GM19438 (cell line): Measurements from ENCODE around the gene SP110.

Experiments
- ATAC-seq: cut with Tn5 transposase; IDR thresholded peaks from one replicate; pipeline ENCODE4 v1.9.1; 2021; ENCODE audit warnings: low read depth; ENCODE audit not compliant: unreplicated experiment

Gene SP110

DNA sequence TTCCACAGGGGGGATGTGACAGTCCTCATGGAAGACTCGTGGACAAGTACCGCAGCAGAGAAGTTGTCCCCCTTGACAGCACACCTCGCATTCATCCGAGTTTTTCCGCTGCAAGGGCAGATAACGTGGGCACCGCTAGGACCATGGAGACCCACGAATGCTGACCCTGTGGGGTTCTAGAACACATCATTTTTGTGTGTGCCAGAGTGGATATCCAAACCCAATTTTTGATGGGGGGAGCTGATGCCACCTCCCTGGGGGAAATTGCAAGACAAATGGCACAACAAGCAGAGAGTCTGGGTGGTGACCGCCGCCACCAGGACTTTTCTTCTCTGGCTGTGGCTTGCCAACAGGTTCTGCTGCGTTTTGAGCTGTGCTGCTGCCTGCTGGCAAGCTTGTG, 46.9 kb downstream of the SP110 start:
- ATAC-seq, result no peak

DNA sequence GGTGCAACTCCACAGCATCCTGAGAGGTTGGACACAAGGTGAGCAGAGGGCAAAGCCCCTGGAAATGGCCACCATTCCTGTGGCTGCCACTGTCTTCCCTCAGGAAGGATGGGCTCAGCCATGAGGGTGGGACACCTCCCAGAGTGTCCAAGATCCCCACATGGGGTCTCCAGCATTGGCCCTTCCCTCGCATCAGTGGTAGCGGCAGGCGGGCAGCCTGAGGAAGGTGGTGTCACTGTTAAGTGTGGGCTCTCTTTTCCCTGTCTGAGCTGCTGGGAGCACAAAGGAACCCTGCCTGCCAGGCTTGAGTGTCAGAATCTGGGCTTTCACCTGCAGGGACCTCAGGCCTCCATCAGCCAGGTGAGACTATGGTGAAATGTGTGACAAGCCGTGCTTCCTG, 47.6 kb downstream of the SP110 start:
- no peak for ATAC-seq

DNA sequence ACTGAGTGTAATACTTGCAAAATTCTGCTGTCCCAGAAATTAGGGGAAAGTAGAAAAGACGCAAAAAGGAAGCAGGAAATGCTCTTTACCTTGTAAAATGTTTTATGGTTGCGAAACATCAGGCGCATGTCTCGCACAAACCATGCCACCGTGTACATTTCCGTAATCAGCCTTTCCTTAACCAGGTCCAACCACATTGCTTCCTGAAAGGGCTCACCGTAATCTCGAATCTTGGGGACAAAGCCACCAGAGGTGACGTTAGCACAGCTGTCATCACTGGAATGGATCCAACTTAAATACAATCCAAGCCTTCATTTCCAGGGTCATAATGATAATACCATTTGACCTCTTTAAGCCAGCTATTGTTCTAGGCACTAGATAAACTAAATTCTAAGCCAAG, 49.3 kb downstream of the SP110 start:
- ATAC-seq, result no peak

DNA sequence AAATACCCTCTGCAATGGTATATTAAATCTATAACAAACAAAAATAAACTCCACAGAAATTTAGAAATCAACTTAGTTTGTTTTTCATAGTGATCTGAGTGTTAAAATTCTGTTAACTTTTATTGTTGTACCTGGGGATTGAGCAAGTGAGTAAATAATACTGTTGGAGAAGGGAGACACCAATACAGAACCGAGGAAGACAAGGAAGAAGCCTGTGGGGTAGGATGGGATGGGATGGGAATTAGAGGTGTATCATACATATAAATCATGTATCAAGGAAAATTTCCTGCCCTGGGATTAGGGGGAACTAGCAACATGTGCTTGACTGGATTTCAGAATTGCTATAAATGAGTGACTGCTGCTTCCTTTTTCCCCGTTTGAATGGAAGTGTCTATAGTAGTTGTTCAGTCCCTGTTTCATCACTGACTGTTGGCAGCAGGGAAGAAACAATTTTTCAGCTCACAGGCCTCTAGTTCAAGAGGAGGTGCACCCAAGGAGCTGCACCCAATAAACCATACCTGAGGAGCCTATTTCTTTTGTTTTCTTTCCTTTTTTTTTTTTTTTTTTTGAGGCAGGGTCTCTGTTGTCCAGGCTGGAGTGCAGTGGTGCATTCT, 53.1 kb downstream of the SP110 start:
- ATAC-seq, result no peak

DNA sequence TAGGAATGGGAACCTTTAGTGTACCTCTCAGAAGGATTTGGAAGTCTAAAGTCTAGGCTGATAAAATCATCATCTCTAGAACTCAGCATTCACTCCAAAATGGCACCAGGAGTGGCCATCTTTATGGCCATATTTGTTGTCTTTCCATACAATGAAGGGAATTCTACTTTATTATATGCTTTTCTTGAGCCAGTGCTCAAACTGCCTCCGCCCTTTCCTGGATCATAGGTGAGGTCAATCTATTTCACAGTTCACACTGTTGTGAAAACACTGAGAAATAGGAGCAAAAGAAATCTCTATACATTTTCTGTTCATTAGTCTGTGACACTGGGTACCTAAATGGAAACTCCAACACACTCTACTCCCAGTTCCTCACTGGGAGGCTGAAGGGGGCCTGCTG, 55.6 kb downstream of the SP110 start:
- no peak for ATAC-seq

DNA sequence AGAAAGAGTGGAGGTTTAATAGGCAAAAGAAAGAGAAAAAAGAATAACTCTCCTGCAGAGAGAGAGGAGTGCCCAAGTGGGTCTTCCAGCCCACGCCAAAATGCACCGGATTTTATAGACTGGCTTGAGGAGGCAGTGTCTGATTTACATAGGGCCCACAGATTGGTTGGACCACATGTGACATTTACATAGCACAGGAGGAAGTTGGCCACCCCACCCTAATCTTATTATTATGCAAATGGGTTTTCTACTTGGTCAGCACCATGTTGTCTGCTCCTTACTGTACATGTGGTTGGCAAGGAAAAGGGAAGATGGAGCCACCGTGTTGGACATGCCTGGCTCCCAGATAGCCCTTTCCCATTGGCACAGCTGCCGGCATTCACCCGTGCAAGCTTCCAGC, 56.8 kb downstream of the SP110 start:
- no peak for ATAC-seq

DNA sequence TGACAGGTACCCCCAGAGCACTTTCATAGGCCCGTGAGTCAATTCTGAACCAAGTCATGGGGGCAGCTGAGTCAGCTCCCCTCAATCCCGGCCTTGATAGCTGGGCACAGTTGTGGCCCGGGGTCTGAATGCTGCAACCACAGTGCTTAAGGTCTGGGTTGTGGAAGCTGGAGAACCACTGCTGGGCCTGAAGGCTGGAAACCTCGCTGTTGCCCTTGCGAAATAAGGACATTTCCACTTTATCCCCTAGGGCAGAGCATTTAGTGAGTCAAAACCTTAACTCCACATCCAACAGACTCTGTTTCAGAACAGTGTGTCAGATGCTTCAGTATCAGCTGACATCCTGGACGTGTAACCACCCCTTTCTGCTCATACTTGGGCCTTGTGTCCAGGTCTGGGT, 58.6 kb downstream of the SP110 start:
- ATAC-seq, result no peak

DNA sequence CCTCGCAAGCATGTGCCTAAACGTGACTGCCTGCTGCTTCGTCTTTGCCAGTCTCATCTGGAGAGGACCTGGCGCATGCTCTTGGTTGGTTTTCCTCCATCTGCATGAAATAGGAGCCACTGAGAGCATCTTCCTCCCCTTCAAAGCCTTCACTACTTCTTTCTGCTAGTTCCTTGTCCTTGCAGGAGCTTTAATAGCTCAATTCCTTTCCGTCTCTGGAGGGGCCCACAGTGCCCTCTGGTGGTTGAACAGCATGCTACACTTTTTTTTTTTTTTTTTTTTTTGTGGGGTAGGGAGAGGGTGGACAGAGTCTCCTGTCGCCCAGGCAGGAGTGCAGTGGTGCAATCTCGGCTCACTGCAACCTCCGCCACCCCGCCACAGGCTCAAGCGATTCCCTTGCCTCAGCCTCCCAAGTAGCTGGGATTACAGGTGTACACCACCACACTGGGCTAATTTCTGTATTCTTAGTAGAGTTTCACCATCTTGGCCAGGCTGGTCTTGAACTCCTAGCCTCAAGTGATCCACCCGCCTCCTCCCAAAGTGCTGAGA, 59.6 kb downstream of the SP110 start:
- ATAC-seq, result no peak

DNA sequence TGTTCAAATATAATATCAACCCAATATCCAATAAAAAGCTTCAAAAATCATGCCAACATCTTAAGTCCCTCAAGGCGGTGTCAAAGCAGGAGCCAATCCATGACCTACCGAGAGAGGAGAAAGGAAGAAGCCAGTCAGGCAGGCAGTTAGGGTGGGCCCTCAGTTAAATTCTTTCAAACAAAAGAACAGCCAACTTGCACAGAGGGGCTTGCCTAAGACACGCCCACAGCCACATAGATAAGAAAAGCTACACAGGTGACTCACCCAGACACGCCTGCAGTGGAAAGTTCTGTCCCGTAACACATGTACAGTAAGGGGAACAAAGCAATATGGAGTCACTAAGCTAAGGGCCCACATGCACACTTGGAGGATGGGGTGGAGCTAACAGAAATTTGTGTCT, 61.3 kb downstream of the SP110 start:
- ATAC-seq, result no peak

DNA sequence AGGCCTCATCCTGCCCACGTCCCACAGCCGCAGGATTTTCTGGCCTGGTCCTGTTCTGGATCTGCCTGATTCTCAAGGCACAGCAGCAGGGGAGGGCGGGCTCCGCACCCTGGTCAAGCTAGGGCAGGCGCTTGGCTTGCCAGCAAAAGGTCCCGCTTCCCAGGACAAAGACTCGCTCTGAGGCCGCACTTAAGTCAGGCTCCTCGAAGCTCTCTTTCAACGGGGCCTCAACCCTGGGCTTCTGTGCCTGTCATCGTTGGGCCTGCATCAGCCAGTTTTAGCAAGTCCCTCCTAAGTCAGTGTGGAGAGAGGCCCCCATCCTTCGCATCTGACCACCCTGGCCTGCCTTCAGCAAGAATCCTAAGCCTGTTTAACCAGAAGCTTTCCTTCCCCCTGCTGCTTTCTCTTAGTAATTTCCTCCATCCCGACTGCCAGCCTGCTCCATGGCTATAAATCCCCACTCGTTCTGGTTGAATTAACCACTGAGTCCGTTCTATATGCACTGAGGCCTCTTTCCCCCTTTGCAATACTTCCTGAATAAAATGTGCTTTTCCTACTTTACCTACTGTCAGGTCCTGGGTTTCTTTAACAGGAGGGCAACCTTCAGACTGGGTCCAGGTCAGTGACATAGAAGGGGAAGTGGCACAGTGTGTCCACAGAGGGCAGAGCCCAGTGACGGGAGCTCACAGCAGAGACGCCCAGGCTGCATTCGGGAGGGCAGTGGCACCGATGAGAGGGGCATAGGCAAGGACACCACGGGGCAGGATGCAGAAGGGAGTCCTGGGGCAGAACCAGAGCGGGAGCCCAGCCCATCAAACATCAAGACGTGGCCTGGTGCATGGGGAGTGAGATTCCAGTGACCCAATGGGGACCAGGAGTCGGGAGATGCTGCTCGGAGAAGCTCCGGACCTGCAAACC, 62.7 kb downstream of the SP110 start:
- no peak for ATAC-seq

DNA sequence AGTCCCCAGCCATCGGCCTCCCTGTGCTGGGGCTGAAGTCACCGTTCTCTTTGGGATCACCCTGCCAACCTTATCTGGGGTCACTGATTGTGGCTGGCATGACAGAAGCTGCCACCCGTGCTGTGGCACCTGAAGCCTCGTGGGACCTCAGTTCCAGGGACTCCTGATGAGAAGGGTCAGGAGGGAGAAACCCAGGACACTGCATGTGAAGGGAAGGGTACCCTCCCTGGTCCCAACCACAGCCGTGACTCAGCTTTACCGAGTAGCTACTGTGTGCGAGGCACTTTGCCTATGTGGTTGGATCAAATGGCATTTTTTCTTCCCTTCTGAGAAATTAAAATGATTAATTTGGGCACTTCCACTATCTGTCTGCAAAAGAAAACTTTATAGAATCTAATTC, 64.4 kb downstream of the SP110 start:
- no peak for ATAC-seq

DNA sequence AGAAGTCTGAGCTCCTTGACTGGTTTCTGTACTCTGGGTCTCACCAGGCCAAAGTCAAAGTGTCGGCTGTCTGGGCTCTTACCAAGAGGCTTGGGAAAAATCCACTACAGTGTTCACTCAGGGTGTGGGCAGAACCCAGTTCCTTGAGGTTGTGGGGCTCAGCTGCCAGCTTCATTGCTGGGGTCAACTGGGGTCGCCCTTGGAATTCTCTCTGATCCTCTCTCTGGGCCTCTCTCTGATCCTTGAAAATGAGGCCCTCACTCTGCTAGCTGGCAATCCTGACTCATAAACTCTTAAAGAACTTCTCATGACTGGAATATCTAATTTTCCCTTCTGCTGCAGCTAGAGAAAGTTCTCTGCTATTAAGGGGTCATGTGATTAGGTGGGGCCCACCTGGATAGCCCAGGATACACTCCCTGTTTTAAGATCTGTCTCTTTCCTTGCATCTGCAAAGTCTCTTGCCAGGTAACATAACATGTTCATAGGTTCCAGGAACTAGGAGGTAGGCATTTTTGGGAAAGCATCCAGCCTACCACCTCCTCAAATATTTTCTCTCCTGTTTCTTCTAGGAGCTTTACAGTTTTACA, 66.3 kb downstream of the SP110 start:
- no peak for ATAC-seq

DNA sequence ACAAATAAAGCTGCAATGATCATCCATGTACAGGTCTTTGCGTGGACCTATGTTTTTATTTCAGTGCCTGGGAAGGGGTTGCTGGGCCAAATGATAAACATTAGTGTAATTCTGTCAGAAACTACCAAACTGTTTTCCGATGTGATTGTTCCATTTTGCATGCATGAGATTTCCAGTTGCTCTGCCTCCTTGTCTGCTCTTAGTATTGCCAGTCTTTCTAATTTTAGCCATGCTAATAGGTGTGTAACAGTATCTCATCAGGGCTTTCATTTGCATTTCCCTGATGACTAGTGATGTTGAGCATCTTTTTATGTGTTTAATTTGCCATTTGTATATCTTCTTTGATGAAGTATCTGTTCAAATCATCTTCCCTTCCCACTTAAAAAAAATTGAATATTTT, 67.5 kb downstream of the SP110 start:
- no peak for ATAC-seq

DNA sequence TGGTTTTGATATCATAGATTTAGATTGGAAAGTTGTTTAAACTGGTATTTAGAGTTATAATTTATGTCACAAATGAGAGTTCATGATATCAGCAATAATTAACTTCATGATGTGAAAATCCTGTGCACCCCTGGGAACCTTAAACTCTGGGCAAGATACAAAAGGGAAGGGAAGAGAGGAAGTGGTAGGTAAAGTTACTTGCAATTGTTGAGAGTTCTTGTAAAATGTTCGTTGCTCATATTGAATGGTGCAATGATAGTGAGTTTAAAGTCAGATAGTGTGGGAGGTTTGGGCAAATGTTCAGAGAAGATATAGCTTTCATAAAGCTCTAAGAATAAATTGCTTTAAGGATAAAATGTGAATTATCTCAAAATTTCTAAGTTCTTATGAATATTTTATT, 75.4 kb downstream of the SP110 start:
- no peak for ATAC-seq

DNA sequence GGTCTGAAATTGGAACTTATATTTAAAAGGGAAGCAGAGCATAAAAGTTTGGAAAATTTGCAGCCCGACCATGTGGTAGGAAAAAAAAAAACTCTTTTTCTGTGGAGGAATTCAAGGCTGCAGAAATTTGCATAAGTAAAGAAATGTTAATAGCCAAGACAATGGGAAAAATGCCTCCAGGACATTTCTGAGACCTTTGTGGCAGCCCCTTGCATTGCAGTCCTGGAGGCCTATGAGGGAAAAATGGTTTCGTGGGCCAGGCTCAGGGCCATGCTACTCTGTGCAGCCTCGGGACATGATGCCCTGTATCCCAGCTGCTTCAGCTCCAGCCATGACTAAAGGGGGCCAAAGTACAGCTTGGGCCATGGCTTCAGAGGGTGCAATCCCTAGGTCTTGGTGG, 79.1 kb downstream of the SP110 start:
- no peak for ATAC-seq

DNA sequence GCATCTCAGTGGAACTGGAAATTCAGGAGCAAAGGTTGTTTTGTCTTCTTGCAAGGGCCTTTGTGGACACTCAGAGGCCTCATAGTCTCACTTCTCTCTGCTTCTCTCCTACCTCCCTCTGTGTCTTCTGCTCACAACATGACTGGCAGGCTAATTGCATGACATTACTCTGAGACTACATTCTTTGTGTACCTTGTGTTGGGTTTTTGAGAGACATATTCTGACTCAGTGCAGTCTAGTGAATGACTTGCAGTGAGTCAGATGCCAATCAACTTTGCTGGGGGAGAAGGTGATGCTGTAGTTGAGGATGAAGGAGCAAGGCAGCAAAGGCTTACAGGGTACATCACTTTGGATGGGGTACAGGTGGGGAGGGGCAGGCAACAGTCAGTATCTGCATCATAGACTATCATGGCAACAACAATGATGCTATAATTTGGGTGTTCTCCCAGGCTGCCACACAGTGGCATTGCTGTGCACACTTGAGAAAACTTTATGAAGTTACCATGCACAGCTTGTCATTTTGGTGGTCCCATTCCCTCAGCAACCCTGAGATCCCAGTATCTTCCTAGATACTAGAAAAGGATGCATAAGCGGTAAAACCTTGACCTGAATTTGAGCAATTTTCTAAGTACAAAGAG, 81.8 kb downstream of the SP110 start:
- ATAC-seq, result no peak

DNA sequence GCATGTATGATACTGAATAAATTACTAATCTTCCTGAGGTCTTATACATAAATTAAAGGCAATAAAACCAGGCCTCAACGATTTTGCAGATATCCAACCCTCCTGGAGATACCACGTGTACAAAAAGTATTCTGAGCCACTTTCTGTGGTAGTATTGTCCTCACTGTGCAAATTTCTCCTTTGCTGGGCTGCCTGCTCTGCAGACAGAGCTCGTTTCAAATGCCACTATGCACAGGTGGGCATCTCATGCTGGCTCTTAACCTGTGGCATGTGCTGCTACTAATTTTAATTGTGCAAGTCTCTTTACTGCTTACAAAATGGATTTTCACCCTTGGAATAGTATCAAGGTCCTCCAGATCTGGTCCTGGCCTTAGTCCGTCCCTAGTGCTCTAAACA, 84.7 kb downstream of the SP110 start:
- no peak for ATAC-seq

DNA sequence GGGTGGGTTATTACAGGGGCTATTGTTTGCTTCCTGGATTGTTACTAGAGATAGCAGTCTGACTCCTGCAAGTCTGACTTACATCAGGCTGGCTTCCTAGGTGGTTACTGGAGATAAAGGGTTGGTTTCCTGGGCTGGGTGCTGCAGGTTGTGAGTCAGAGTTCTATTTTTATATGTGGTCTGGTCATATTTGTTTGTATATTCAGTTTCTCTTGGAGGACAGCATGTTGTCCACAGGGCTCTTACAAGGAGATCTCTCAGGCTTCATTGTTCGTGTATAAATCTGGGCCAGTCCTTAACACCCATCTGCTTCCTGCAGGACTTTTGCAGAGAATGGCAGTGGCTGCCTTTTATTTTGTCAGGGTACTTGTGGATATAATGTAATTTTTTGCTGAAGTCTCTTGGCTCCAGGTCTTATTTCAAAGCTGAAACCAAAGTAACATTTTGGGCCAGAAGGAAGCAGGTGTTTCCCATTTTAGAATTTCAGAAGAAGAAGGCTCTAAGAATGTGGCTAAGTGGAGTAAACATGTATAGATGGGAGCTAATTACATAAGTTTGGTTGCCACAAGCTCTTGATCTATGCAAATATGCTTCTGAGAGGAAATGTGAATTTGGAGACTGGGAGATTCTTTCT, 85.2 kb downstream of the SP110 start:
- ATAC-seq, result peak; percentile 65

DNA sequence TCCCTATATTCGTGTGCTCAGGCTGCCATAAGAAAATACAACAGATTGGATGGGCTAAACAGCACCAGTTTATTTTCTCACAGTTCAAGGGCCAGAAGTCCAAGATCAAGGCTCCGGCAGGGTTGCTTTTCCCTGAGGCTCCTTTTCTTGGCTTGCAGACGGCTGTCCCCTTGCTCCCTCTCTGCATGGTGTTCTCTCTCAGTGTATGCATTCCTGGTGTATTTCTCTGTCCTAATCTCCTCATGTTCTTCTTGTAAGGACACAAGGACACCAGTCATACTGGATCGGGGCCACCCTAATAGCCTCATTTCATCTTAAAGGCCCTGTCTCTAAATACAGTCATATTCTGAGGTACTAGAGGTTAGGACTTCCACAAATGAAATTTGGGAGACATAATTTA, 88.4 kb downstream of the SP110 start:
- ATAC-seq, result no peak

DNA sequence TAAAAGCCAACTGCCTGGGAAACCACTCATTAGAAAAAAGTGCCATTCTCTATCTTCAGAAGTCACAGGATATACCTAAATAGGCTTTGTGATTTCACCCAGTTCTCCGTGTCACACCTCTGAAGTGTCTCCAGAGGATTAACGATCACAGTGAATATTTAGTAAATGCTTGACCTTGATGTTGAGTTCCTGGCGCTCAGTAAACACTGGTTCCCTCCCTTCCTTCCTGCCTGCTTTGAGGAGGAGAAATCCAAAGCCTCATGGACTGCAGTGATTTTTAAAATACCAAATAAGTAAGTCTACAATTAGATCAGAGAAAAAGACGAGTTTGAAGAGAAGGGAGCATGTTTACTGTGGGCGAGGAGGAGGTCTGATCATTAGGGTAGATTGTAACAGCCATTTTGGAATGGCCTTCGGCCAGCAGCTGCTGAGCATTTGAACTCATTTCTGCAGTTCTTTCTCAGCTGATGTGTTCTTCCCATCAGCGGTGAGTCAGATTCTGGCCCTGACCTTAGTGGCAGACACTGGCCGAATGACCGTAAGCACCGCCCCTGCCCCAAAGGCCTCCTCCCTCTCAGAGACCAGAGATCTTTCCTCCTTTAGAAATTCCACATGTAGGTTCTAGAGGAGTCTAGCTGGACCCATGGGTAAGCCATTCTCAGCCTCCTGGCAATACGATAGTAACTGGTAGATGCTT, 89.0 kb downstream of the SP110 start:
- no peak for ATAC-seq
